GM18861 (cell line): ENCODE data around the gene TBR1.

Source experiments
- ATAC-seq: cut with Tn5 transposase; IDR thresholded peaks from one replicate; pipeline ENCODE4 v1.9.1; 2021; ENCODE audit not compliant: unreplicated experiment

Gene TBR1

GRCh38 chr2:161426922-161427663 lies 11.0 kb downstream of the TBR1 start:
- no peak for ATAC-seq

GRCh38 chr2:161427664-161428587 lies 11.8 kb downstream of the TBR1 start:
- no peak for ATAC-seq

GRCh38 chr2:161430386-161430785 lies 14.3 kb downstream of the TBR1 start:
- no peak for ATAC-seq

- no peak for ATAC-seq
Measured at GRCh38 chr2:161432107-161432506, 16.0 kb downstream of the TBR1 start.

- ATAC-seq, result no peak
Measured at GRCh38 chr2:161434118-161434517, 18.0 kb downstream of the TBR1 start.

- no peak for ATAC-seq
Measured at GRCh38 chr2:161436411-161436810, 20.3 kb downstream of the TBR1 start.

- no peak for ATAC-seq
Measured at GRCh38 chr2:161438598-161438997, 22.5 kb downstream of the TBR1 start.

- ATAC-seq, result no peak
Measured at GRCh38 chr2:161445097-161445496, 29.0 kb downstream of the TBR1 start.

- no peak for ATAC-seq
Measured at GRCh38 chr2:161448431-161448830, 32.3 kb downstream of the TBR1 start.

GRCh38 chr2:161471631-161472030 lies 55.5 kb downstream of the TBR1 start:
- ATAC-seq, result no peak

GRCh38 chr2:161474920-161475319 lies 58.8 kb downstream of the TBR1 start:
- ATAC-seq, result no peak
